ENCODE data around the gene CARMIL1.
A peak's percentile ranks its signal among the peaks of the same experiment; 100 is the strongest.

Gene CARMIL1

DNA sequence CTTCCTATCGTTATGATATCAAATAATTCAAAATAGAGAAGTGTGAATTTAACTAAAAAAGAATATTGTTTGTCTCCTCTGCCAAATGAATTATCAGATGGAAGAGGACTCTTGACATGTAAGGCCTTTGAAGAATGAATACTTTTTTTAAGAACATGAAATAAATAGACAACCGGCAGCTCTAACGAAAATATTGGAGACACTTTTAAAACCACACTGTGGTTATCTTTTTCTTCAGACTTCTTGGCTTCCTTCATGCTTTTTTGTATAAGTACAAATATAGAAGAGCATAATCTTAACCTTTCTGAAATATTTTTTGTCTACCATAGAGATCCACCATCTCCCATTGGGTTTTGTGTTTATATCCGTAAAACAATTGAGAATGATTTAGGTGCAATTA is 257.6 kb downstream of the CARMIL1 start:
- no peak for DNase-seq

DNA sequence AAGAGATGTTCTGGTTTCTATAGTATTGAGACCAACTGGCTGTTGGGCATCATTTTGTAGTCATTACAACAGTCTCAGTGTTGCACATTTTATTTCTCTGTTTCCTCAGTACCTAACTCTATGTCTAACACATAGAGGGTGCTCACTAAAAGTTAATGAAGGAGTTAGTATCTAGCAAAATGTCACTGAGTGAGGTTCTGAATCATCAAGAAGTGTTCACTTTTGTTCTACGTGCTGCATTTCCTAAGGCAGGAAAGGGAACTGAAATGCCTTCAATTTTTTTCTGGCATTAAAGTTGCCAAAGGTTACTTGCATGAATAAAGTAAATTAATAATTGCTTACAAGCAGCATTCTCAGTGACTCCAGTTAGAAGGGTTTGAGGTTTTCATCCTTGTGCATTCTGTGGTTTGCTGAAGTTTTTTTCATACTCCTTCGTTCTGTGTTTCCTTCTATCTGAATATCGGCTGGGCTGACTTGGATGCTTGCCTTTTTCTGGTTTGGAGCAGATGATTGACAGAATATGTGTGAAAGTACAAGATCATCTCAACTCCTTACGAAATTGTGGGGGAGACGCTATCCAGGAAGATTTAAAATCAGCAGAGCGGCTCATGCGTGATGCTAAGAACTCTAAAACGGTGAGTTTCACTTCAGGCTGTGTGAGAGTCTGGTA is 258.3 kb downstream of the CARMIL1 start:
- DNase-seq = no peak

DNA sequence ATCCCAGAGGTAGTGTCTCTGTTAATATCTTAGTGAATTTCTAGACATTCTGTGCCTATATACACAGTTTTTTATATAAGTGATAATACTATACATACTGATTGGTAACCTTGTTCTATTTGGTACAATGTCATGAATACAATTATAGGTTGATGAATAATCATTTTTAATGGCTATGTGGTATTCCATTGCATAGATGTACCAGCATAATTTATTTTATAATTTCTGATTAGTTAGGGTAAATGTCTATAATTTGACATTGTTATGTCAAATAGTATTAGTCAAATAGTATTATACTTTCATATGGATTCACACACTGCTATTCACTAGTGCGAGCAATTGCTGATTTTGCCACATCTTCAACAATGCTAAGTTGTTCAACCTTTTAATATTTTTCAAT is 262.1 kb downstream of the CARMIL1 start:
- DNase-seq = no peak

DNA sequence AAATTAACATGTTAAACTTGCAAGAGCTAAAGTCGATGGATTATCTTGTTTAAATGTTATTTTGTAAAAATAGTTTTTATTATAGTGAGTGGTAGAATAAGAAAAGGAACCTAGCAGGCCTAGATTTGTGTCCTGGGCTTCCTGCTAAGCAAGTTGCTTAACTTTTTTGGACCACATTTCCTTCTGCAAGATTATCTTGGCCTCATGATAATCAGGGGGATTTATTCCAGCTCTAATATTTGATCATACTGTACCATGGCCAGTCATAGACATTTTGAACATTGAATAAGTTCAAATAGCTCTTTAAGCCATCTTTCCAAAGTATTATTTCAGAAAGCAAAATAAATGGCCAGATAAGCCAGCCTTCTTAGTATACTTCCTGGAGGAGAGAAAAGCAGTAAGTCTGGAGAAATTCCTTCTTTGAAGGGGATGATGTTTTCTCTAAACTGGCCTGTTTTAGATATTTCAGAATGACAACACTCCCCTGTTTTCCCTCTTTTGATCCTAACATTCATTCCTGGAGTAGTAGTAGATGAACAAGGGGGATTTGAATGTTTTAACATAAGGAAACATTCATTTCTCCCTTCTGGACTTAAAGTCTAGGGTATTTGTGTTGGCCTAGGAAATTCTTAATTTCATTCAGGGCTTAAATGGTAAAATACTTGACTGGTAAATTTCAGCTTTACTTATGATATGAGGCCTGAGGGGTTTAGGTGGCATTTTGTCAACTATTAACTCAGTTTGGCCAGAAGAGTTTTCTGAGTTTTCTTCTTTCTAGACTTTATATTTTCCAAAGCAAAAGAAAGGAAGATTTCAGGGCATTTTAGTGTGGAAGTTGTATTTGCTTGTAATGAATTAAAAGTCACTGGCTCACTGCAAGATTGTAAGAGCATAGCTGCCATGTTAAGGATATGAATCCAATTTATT is 264.1 kb downstream of the CARMIL1 start:
- no peak for DNase-seq

DNA sequence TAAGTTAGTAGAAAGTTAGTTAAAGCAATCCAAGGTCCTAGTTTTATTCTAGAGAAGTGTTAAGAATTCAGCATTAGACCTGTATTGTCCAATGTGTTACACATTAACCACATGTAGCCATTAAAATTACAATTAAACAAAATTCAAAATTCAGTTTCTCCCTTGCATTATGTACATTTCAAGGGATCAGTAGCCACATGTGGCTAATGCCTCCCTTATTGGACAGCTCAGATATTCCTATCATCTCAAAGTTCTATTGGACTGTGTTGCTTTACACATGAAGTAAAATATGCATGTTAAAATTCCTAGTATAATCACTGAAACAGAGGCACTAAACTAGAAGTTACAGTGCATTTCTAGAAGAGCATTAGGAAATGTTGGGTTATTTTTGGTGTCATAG is 265.7 kb downstream of the CARMIL1 start:
- DNase-seq = no peak

DNA sequence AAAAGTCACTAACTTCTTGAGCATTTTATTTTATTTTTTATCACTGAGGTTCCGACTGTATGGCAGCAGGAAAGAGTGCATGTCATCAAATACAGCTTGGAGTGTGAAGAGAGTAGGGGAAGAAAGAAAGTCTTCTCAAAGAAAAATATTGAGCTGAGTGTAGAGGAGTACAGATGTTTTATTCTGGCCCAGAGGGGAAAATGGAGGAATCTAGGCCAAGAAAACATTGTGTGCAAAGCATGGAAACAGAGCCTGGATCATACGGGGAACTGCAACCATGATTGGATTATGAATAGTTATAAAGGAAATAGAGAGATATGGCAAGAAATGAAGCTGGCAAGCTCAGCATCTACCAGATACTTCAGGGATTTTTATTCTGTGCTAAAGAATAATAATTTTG is 268.6 kb downstream of the CARMIL1 start:
- no peak for DNase-seq

DNA sequence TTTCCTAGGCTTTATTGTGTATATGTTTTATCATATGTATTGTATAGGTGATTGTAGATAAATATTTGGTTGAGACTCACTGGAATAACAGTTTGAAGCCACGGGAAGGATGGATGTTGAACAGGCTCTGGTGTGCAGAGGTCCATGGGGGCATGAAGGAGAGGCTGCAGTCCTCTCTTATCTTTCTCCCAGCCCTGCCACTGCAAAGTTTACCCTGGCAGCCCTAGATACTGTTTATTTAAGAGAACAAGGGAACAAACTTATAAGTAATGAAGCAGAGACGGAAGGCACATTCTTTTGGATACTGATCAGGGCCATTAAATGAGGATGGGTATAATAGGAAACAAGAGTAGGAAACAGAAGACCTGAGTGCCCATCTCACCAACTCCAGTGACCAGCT is 269.3 kb downstream of the CARMIL1 start:
- DNase-seq = no peak

DNA sequence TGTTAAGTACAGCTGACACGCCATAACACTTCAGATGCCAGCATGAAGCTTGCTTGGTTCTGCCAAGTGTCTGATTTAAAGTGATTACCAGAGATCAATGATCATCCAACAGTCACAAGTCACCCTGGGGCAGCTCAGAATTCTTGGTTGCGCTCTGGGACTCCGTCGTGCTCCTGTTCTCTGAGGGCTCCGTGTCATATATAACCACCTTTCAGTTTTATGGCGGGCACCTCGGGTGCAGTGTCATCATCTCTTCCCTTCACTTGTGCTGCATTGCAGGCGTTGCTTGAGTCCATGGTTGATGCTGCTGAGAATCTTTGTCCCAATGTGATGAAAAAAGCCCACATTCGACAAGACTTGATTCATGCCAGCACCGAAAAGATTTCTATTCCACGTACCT is 271.5 kb downstream of the CARMIL1 start:
- no peak for DNase-seq

DNA sequence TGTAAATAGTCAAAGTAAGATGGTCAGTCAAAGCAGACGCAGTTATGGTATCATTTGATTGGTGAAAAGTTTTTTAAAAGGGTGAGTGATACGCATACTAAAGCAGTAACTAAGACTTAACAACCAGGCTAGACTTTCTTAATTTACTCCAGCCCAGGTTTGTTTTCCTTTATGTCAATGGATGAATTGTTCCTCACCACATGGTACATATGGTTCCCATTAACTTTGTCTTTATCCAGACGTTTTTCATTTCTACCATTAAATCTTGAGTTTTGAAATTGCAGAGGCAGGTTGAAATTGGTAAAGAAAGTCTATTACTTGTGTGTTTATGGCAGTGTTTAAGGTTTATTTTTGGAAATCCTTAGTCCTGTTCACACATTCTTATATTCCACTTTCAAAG is 274.3 kb downstream of the CARMIL1 start:
- no peak for DNase-seq

DNA sequence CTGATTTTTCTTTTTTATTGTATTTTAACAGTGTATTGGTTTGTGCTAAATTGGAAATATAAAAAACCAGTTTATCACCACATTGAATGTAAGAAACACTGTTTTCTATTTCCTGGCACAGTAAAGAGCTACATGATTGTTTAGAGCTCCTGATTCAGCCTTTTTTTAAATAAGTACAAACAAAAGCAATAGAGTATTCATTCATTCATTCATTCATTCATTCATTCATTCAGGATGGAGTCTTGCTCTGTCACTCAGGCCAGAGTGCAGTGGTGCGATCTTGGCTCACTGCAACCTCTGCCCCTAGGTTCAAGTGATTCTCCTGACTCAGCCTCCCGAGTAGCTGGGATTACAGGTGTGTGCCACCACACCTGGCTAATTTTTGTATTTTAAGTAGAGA is 276.0 kb downstream of the CARMIL1 start:
- no peak for DNase-seq

DNA sequence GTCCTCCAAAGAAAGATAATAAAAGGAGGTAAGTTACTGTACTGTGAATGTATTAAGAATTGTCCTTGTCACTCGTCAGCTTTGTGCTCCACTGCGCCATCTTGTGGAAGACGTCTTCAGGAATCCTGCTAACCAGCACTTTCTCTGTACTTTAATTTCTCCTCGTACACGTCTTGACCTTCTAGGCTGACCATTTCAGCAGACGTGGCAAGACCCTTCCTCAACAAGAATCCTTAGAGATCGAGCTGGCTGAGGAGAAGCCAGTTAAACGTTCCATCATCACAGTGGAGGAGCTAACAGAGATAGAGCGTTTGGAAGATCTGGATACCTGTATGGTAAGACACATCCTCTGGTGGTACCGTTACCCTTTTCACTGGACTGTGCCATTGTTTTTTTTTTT is 277.3 kb downstream of the CARMIL1 start:
- peak; percentile 81 to 86 for DNase-seq

DNA sequence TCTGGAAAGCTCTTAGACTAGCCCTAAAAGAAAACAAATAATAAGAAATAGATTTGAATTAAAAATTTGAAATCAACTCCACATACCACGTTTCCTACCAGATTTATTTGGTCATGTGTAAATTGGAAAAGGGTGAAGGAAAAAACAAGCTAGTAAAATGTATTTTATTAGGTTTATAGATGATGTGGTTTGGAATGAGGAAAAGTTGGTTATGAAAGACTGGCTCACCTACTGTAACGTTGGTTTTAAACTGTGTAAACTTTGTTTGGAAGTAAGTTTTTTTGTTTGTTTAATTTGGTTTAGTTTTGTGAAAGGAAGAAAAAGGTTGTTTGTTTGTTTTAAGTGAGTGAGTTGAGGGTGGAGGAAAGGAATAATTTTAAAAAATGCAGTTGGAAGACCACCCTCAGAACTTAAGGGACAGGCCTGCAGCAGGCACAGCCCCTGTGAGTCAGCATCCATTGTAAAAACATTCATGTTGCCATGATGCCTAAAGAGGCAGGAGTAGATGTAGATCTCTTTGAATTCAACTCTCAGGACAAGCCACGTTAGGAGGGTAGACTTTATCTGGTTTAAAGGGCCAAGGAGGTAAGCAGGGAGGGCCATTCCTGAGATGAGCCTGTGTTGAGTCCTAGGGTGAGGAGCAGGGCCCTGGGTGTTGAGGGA is 279.1 kb downstream of the CARMIL1 start:
- no peak for DNase-seq

DNA sequence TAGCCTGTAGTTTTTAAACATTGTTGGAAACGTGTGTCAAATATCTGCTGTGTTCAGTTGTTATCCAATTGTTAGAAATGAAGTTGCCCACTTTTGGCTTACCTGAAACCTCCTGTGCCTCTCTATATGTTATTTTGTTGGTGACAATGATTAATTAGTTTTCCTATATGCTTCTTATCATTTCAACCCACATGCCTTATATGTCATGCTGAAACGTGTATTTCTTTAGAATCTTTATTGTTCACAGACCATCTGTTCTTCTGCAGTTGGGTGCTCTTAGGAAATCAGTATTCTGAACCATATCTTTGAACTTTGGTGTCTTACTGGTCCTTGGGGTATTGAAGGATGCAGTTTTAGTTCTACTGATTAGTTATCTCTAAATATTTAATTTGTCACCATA is 281.7 kb downstream of the CARMIL1 start:
- no peak for DNase-seq

DNA sequence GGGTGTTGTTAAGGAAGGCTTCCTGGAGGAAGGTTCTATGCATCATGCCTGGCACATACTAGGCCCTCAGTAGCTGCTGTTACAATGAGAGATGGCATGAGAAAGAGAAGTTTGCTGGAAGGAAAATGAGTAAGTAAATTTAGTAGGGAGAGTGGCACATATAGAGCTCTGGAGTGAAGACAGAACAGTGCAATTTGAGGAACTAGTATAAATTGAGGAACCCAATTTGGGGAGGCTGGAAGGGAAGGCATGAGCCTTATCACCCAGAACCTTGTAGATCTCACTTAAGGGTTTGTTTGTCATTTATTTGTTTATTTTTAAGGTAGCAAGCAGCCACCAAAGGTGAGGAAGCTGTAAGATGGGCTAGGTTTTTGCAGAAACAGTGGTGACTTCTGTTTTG is 285.8 kb downstream of the CARMIL1 start:
- no peak for DNase-seq

DNA sequence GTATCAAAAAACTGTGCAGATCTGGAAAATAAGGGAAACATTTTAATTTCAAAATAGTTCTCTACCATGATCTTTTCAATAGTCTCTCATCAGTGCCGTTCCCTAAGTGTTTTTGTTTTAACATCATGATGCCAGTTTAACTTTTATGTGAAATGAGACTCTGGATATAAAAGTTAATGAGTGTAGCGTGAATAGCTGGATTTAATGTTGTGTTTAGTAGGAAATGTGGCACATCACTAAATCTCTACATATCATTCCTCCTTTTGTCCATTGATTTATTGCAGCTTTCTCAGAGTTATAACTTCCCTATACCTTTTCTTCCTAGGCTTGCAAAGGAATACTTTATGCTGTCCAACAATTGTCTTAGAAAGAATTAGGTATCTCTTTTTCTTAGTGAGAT is 291.4 kb downstream of the CARMIL1 start:
- no peak for DNase-seq

DNA sequence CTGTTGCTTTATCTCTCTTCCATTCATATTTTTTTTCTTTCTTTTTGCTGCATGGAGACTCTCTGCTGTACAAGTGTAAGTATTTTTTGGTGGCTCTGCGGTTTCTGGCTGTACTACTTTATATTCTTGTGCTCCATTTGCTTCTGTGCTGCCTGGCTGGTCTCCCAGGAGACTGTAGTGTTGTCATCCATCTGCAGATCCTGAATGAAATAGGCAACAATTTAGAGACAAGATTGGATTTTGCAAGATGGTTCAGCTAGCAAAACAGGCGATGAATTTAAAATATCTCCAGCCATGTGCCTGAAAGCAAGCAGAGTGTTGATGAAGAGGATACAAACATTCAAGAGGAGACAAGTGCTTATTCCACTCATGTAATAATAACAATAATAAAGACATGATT is 297.7 kb downstream of the CARMIL1 start:
- DNase-seq = no peak

DNA sequence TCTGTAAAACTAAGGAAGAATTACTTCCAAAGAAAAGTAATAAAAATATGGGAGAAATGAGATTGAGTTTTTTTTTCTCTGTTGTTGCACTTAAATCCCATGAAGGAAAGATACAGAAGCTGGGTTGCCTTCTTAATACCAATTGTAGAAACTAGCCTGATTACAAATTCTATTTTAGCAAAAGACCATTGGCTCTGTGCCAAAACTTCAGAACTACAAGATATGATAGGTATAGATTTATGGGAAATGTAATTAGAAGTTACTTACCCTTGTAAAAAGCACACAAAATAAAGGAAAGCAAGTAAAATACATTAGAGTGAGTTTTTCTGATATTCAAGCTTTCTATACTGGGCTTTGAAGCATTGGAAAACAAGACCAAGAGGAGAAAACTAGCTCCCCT is 299.4 kb downstream of the CARMIL1 start:
- no peak for DNase-seq

DNA sequence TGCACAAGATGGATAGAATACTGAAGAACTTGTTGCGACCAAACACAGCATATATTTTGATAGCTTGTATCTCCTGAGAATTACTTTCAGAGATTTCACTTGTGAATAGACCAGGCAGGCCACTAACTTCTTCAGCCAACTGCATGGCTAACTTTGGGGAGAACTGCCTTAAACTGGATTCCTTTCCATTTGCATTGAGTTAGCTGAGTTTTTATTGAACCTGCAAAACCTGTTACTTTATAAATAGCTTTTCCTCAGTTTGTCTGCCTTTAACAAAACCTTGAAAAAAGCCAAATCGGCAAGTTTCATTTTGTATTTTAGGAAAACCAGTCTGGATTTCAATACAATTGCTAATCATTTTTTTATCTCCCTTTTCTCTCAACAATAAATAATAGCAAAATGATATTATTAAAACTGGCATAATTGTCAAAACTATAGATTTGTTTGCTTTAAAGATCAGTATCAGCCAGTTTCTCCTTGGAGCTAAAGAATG is 300.3 kb downstream of the CARMIL1 start:
- no peak for DNase-seq

DNA sequence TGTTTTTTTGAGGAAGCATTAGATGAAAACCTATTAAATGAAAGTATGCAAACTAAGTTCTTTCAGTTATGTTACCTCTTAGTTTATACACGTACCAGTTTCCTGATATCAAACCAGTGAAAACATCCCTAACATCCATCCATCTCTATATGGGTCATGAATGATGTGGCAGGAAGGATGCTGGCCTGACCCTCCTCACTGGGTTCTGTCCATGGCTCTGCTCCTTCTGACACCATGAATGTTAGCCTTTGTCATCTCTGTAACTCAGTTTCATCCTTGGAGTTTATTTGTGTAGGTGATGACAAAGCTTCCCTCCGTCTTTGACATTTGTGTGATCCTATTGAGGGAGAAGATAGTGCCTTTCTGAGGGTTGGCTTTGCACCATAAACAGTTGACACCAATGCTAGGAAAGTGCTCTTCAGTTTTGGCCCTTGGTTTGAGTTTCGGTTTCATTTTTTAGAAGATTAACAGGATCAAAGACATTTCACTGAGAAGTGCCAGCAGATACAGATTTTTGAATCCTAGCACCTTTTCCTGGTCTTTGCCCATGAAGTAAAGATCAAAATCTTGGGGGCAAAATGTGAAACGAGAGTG is 300.8 kb downstream of the CARMIL1 start:
- no peak for DNase-seq

DNA sequence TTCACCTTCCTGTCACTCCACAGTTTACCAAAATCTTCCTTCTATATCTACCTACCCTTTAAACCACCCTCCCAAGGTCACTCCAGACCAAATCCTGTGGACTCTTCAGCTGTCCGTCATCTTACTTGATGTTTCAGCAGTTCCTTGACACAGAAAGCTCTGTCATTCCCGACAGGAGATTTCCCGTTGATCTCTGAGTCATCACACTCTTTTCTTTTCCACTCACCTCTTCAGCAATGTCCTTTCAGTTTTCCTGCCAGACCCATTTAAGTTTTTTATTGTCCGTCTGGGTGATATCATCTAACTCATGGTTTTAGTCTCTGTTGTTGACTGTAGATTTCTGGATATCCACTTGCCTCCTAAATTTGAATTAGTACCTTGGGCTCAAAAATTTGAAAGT is 302.9 kb downstream of the CARMIL1 start:
- no peak for DNase-seq

DNA sequence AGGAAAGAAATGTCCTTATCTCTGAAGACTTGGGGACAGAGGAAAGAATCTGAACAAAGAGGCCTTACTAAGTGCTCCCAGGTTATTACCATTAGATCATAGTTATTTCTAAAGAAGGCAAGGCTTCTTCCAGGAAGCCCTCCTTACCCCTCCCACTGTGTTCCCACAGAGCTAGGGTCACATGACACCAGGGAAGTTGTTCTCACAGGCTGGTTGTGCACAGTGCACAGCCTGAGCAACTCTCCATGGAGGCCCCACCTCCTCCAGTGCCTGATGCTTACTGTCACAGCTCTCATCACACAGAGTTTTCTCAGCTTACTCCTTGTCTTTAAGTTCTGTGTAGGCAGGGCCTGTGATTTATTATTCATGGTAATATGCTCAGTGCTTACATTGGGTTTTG is 303.9 kb downstream of the CARMIL1 start:
- DNase-seq = no peak

DNA sequence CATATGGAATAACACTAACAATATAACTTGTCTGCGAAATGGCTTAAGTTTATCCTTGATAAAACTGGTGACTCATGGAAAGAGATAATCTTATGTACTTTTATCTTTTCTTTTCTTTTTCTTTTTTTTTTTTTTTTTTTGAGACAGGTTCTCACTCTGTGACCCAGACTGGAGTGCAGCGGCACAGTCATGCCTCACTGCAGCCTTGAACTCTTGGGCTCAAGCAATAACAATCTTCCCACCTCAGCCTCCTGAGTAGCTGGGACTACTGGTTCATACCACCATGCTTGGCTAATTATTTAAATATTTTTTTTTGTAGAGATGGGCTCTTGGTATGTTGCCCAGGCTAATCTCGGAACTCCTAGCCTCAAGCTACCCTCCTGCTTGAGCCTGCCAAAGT is 304.7 kb downstream of the CARMIL1 start:
- DNase-seq = no peak

DNA sequence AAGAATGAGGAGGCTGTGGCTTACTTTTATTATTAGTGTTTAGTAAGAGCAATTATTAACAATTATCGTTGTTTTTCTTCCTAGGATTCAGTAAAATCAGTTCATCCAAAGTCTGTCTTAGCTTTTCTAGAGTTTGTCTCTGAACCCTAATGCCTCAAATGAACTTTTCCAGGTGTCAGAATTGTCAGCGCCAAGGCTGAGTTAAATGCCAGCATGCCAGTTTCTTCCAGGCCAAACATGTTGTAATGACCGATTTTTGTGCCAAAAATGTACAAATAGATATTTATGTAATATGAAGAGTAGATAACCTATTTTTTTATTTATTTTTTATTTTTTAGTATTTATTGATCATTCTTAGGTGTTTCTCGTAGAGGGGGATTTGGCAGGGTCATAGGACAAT is 306.1 kb downstream of the CARMIL1 start:
- no peak for DNase-seq
